Natural killer cell (primary cell): ENCODE data around the gene MYO5A. TPM values are rescaled to one million over a fixed set of nuclear protein-coding genes. Genes with fewer than 3 reads are reported as not detected.

Experiments used
- ATAC-seq, 3 donors: fragments of 150-1000 bp in 2 of 3; fragments of 200-7000 bp in 1 of 3; cut with Tn5 transposase; 1 replicate in 1 of 3; 2 replicates in 2 of 3; pipeline ENCODE4 v1.10.0; 2021; ENCODE audit warnings: mild to moderate bottlenecking in 2 of 3, moderate library complexity in 2 of 3
- DNase-seq, 2 donors: peaks; one replicate each; pipeline versions ENCODE4 v3.0.0 to v3.0.0-alpha.2; 2013 to 2021; ENCODE audit warnings: mixed read lengths in 1 of 2
- H3K27ac ChIP-seq: one replicate; pipeline ENCODE4 v1.5.1; 2013; ENCODE audit warnings: mild to moderate bottlenecking, low read length
- H3K27me3 ChIP-seq: one replicate; pipeline ENCODE4 v1.6.1; 2013; ENCODE audit warnings: low read length; ENCODE audit not compliant: control insufficient read depth, insufficient read depth
- H3K36me3 ChIP-seq: one replicate; pipeline ENCODE4 v1.6.1; 2013; ENCODE audit warnings: low read length; ENCODE audit not compliant: control insufficient read depth, insufficient read depth
- H3K4me1 ChIP-seq: one replicate; pipeline ENCODE4 v1.6.1; 2013; ENCODE audit warnings: low read length; ENCODE audit not compliant: control insufficient read depth, insufficient read depth
- H3K4me3 ChIP-seq: one replicate; pipeline ENCODE4 v1.5.1; 2013; ENCODE audit warnings: low read length
- H3K9me3 ChIP-seq: one replicate; pipeline ENCODE4 v1.6.1; 2013; ENCODE audit warnings: low read length; ENCODE audit not compliant: control insufficient read depth, insufficient read depth
- H3K27ac Mint-ChIP-seq, 2 donors: one replicate each; pipeline ENCODE4 v1.8.0; 2022; ENCODE audit warnings: mild to moderate bottlenecking in 2 of 2, mixed read lengths in 2 of 2, moderate library complexity in 1 of 2
- H3K27me3 Mint-ChIP-seq, 2 donors: one replicate each; pipeline ENCODE4 v1.8.0; 2022; ENCODE audit warnings: low read depth in 2 of 2, mixed read lengths in 2 of 2
- H3K36me3 Mint-ChIP-seq: one replicate; pipeline ENCODE4 v1.8.0; 2022; ENCODE audit warnings: mixed read lengths
- H3K4me1 Mint-ChIP-seq, 2 donors: one replicate each; pipeline ENCODE4 v1.8.0; 2022; ENCODE audit warnings: mixed read lengths in 2 of 2
- H3K4me3 Mint-ChIP-seq: one replicate; pipeline ENCODE4 v1.8.0; 2022; ENCODE audit warnings: mild to moderate bottlenecking, moderate library complexity, mixed read lengths
- H3K9me3 Mint-ChIP-seq, 2 donors: one replicate each; pipeline ENCODE4 v1.8.0; 2022; ENCODE audit warnings: mixed read lengths in 2 of 2
- CTCF ChIP-seq: fragments of 200-600 bp; IDR thresholded peaks from one replicate; pipeline ENCODE4 v1.8.0; 2022; ENCODE audit warnings: antibody characterized with exemption
- WGBS: methylation state at CpG from one replicate; pipeline ENCODE4 v1.1.7; 2013; ENCODE audit warnings: missing lambda C conversion rate; ENCODE audit not compliant: insufficient coverage; 5-methylcytosine and 5-hydroxymethylcytosine counted together
- intact Hi-C: fragments of 100-400 bp; cut with micrococcal nuclease; formaldehyde crosslinking; loops from one replicate; pipeline ENCODE4 v1.14.2; 2022
- total RNA-seq, 4 donors: library from RNA; stranded (reverse); fragments of 120-200 nt in 1 of 4; gene quantifications; one replicate each; pipeline versions ENCODE4 v1.2.3 to v1.2.4, GENCODE V29; 2013 to 2022

The MYO5A gene
- total RNA-seq, 3 donors from 2014 or later (not counting 1 experiment from before 2014, with no cell fraction given), result 42.8 to 51.5 (median 44.4) TPM

GRCh38 chr15:52290800-52291199, 237.9 kb downstream of the MYO5A start:
- H3K4me1 ChIP-seq, result peaks cover 16% of the 10 kb centered on the region
- ATAC-seq (no peak), DNase-seq (no peak)
- H3K9me3 ChIP-seq, result no peaks in the 10 kb centered on the region
- no peak overlapping the region for H3K27ac Mint-ChIP-seq
- peaks cover 23 to 28% of the 10 kb centered on the region in 2 donors for H3K27me3 Mint-ChIP-seq
- no peaks in the 10 kb centered on the region for H3K36me3 Mint-ChIP-seq
- no peaks in the 10 kb centered on the region for H3K36me3 ChIP-seq
- WGBS, result 91% methylated on average over 2 of the region's 3 CpGs
- no peaks in the 10 kb centered on the region for H3K9me3 Mint-ChIP-seq
- intact Hi-C loops, result no loop called here
- TF ChIP-seq CTCF, result no peak
- H3K4me3 Mint-ChIP-seq, result no peak overlapping the region
- no peak overlapping the region for H3K4me3 ChIP-seq
- peaks cover 3% of the 10 kb centered on the region for H3K27me3 ChIP-seq
- H3K27ac ChIP-seq, result no peak overlapping the region
- H3K4me1 Mint-ChIP-seq, result peaks cover 0 to 5% of the 10 kb centered on the region in 2 donors

- 38% methylated on average over 2 of the region's 4 CpGs for WGBS
- Histone ChIP-seq H3K27ac (no peak overlapping the region), H3K27me3 (peaks cover 3% of the 10 kb centered on the region), H3K36me3 (no peaks in the 10 kb centered on the region), H3K9me3 (no peaks in the 10 kb centered on the region), H3K4me1 (peaks cover 12% of the 10 kb centered on the region), H3K4me3 (no peak overlapping the region)
- Mint-ChIP-seq H3K27me3 (peaks cover 23 to 28% of the 10 kb centered on the region in 2 donors), H3K4me3 (no peak overlapping the region), H3K9me3 (no peaks in the 10 kb centered on the region), H3K27ac (no peak overlapping the region), H3K4me1 (peaks cover 0 to 5% of the 10 kb centered on the region in 2 donors), H3K36me3 (no peaks in the 10 kb centered on the region)
- TF ChIP-seq CTCF, result no peak
- intact Hi-C loops, result no loop called here
- DNase-seq (no peak), ATAC-seq (no peak)
These were observed 238.4 kb downstream of the MYO5A start for GRCh38 chr15:52290329-52290728.

GRCh38 chr15:52289629-52290081, 239.0 kb downstream of the MYO5A start:
- H3K4me3 Mint-ChIP-seq, result no peak overlapping the region
- no peak for ATAC-seq
- 94% methylated on average over 4 of the region's 4 CpGs for WGBS
- no peak for TF ChIP-seq CTCF
- Histone ChIP-seq H3K27ac (no peak overlapping the region), H3K27me3 (no peaks in the 10 kb centered on the region), H3K4me3 (no peak overlapping the region), H3K9me3 (no peaks in the 10 kb centered on the region), H3K4me1 (peaks cover 7% of the 10 kb centered on the region), H3K36me3 (no peaks in the 10 kb centered on the region)
- peaks cover 23 to 28% of the 10 kb centered on the region in 2 donors for H3K27me3 Mint-ChIP-seq
- DNase-seq, result no peak
- H3K4me1 Mint-ChIP-seq, result peaks cover 0 to 5% of the 10 kb centered on the region in 2 donors
- no peaks in the 10 kb centered on the region for H3K9me3 Mint-ChIP-seq
- H3K27ac Mint-ChIP-seq, result no peak overlapping the region
- intact Hi-C loops, result no loop called here
- no peaks in the 10 kb centered on the region for H3K36me3 Mint-ChIP-seq

GRCh38 chr15:52288986-52289385, 239.7 kb downstream of the MYO5A start:
- H3K27me3 ChIP-seq, result no peaks in the 10 kb centered on the region
- no peaks in the 10 kb centered on the region for H3K36me3 ChIP-seq
- no peak overlapping the region for H3K4me3 Mint-ChIP-seq
- no peaks in the 10 kb centered on the region for H3K9me3 Mint-ChIP-seq
- no peak overlapping the region for H3K4me3 ChIP-seq
- DNase-seq, result no peak
- H3K9me3 ChIP-seq, result no peaks in the 10 kb centered on the region
- no peak overlapping the region for H3K27ac Mint-ChIP-seq
- TF ChIP-seq CTCF, result no peak
- WGBS, result 93% methylated on average over 5 of the region's 5 CpGs
- peaks cover 0 to 5% of the 10 kb centered on the region in 2 donors for H3K4me1 Mint-ChIP-seq
- H3K4me1 ChIP-seq, result peaks cover 7% of the 10 kb centered on the region
- intact Hi-C loops, result no loop called here
- H3K27me3 Mint-ChIP-seq, result peaks cover 17 to 21% of the 10 kb centered on the region in 2 donors
- H3K36me3 Mint-ChIP-seq, result no peaks in the 10 kb centered on the region
- no peak overlapping the region for H3K27ac ChIP-seq
- no peak for ATAC-seq
